HTERT RPE-1 (cell line): ENCODE measurements around the gene DNAJC7.

Source experiments
- in situ Hi-C: fragments of 300-500 bp; cut with MboI; formaldehyde crosslinking; loops from 4 replicates; pipeline ENCODE4 v1.14.3; 2020; ENCODE audit warnings: low sequenced_read_pairs

The DNAJC7 gene

GRCh38 chr17:41976142-41976768 lies 41.0 kb downstream of the DNAJC7 start:
- in situ Hi-C loops: no loop called here

- in situ Hi-C loops: no loop called here
Measured at GRCh38 chr17:41975099-41976083, 41.8 kb downstream of the DNAJC7 start.

- in situ Hi-C loops: no loop called here
Measured at GRCh38 chr17:41974658-41975057, 42.6 kb downstream of the DNAJC7 start.

GRCh38 chr17:41974031-41974430 lies 43.2 kb downstream of the DNAJC7 start:
- in situ Hi-C loops: no loop called here

GRCh38 chr17:41973408-41973811 lies 43.8 kb downstream of the DNAJC7 start:
- in situ Hi-C loops: no loop called here

- in situ Hi-C loops: no loop called here
Measured at GRCh38 chr17:41972571-41973407, 44.5 kb downstream of the DNAJC7 start.

GRCh38 chr17:41971721-41972523 lies 45.3 kb downstream of the DNAJC7 start:
- in situ Hi-C loops: no loop called here

GRCh38 chr17:41970901-41971331 lies 46.3 kb downstream of the DNAJC7 start:
- in situ Hi-C loops: no loop called here

- in situ Hi-C loops: no loop called here
Measured at GRCh38 chr17:41968676-41969075, 48.6 kb downstream of the DNAJC7 start.

- in situ Hi-C loops: no loop called here
Measured at GRCh38 chr17:41967921-41968578, 49.2 kb downstream of the DNAJC7 start.

- in situ Hi-C loops: no loop called here
Measured at GRCh38 chr17:41967141-41967920, 49.9 kb downstream of the DNAJC7 start.

- in situ Hi-C loops: no loop called here
Measured at GRCh38 chr17:41966463-41967140, 50.6 kb downstream of the DNAJC7 start, which contains the start of gene CNP. CNP (plus strand) TSS chr17:41966795; CDS start chr17:41966885, 90 bp downstream.

- in situ Hi-C loops: no loop called here
Measured at GRCh38 chr17:41965694-41966462, 51.4 kb downstream of the DNAJC7 start.

- in situ Hi-C loops: no loop called here
Measured at GRCh38 chr17:41962768-41963434, 54.3 kb downstream of the DNAJC7 start.

- in situ Hi-C loops: no loop called here
Measured at GRCh38 chr17:41962111-41962510, 55.1 kb downstream of the DNAJC7 start.

GRCh38 chr17:41959336-41960095 lies 57.7 kb downstream of the DNAJC7 start:
- in situ Hi-C loops: no loop called here

GRCh38 chr17:41959030-41959335 lies 58.3 kb downstream of the DNAJC7 start:
- in situ Hi-C loops: no loop called here
